ENCODE data around the gene TAF6. TPM values are rescaled to one million over a fixed set of nuclear protein-coding genes. Genes with fewer than 3 reads are reported as not detected.

Gene TAF6
- total RNA-seq, 1 donor from 2014 or later = 37.1 TPM

- DNase-seq = no peak
Measured at GRCh38 chr7:100065452-100066186, 53.5 kb downstream of the TAF6 start.

- DNase-seq = no peak
Measured at GRCh38 chr7:100064162-100064561, 55.0 kb downstream of the TAF6 start.

GRCh38 chr7:100063376-100063775 lies 55.8 kb downstream of the TAF6 start:
- no peak for DNase-seq

- DNase-seq = no peak
Measured at GRCh38 chr7:100061518-100062193, 57.5 kb downstream of the TAF6 start.

- no peak for DNase-seq
Measured at GRCh38 chr7:100059251-100059739, 59.9 kb downstream of the TAF6 start.

Other genes with a start within 250 kb of the TAF6 start
- gene OR2AE1, start 242.3 kb downstream of the TAF6 start, total RNA-seq = 0.34 TPM in 1 of 2 replicates, not detected in the other
- gene TRIM4, start 199.8 kb downstream of the TAF6 start, total RNA-seq = 29.6 and 30.9 TPM in 2 replicates
- 0.42 and 0.51 TPM in 2 replicates for gene GJC3, start 189.7 kb downstream of the TAF6 start, total RNA-seq
- gene AZGP1, start 143.3 kb downstream of the TAF6 start, total RNA-seq = not detected in 2 replicates
- gene ZKSCAN1, start 103.8 kb downstream of the TAF6 start, total RNA-seq = 42.6 and 50.9 TPM in 2 replicates
- 9.9 and 11.2 TPM in 2 replicates for gene ZSCAN21, start 69.6 kb downstream of the TAF6 start, total RNA-seq
- gene ZNF3, start 37.6 kb downstream of the TAF6 start, total RNA-seq = 34.8 and 37.1 TPM in 2 replicates
- 59.1 and 99.7 TPM in 2 replicates for gene COPS6, start 30.4 kb downstream of the TAF6 start, total RNA-seq
- gene MCM7, start 18.0 kb downstream of the TAF6 start, total RNA-seq = 63.3 and 138 TPM in 2 replicates
- gene AP4M1, start 17.7 kb downstream of the TAF6 start, total RNA-seq = 16.8 and 24.3 TPM in 2 replicates
- gene CNPY4, start 276 bp upstream of the TAF6 start, total RNA-seq = 31.2 and 39.5 TPM in 2 replicates
- gene MBLAC1, start 7.6 kb upstream of the TAF6 start, total RNA-seq = 2.4 and 3.7 TPM in 2 replicates
- 55.1 and 133 TPM in 2 replicates for gene LAMTOR4, start 29.6 kb upstream of the TAF6 start, total RNA-seq
- gene TRAPPC14, start 39.4 kb upstream of the TAF6 start, total RNA-seq = 4.1 and 4.7 TPM in 2 replicates
- gene GAL3ST4, start 49.3 kb upstream of the TAF6 start, total RNA-seq = 0.17 and 0.88 TPM in 2 replicates
- gene GPC2, start 58.0 kb upstream of the TAF6 start, total RNA-seq = 2.8 and 4.4 TPM in 2 replicates
- 0.17 and 0.23 TPM in 2 replicates for gene STAG3, start 58.6 kb upstream of the TAF6 start, total RNA-seq
- not detected in 2 replicates for gene PVRIG, start 100.6 kb upstream of the TAF6 start, total RNA-seq
- gene SPDYE3, start 188.3 kb upstream of the TAF6 start, total RNA-seq = not detected in 2 replicates
- gene PILRB, start 238.8 kb upstream of the TAF6 start, total RNA-seq = 11.6 and 17.0 TPM in 2 replicates

All from dermis blood vessel endothelial cell (primary cell).